Measurements from ENCODE around the gene DARS2. TPM values are rescaled to one million over a fixed set of nuclear protein-coding genes. Genes with fewer than 3 reads are reported as not detected.

DARS2 gene
- total and polyA plus RNA-seq, 7 experiments from 2014 or later, result 3.6 to 26.0 (median 13.2) TPM

GRCh38 chr1:173823781-173824314 lies 625 bp upstream of the DARS2 start:
- Histone ChIP-seq H3K4me3 (ENCODE audit: low read length) (peak overlapping the region; percentile 99), H3K27ac (ENCODE audit: low read depth, low read length) (peak overlapping the region; percentile 80), H3K9me3 (ENCODE audit: control insufficient read depth in 2 of 3, low read length in 3 of 3) (no peaks in the 10 kb centered on the region), H3K27me3 (ENCODE audit: control insufficient read depth in 2 of 2, insufficient read depth in 2 of 2, low read length in 2 of 2) (no peaks in the 10 kb centered on the region), H3K36me3 (ENCODE audit: control insufficient read depth in 2 of 3, insufficient read depth in 3 of 3, low read length in 3 of 3) (peaks cover 0 to 10% (median 0%) of the 10 kb centered on the region in 3 experiments), H3K4me1 (ENCODE audit: control insufficient read depth in 2 of 2, insufficient read depth in 2 of 2, low read length in 2 of 2) (peaks cover 10 to 14% of the 10 kb centered on the region in 2 donors)
- Mint-ChIP-seq H3K4me1 (peaks cover 31 to 68% (median 49%) of the 10 kb centered on the region in 7 donors), H3K27me3 (no peaks in the 10 kb centered on the region), H3K9me3 (no peaks in the 10 kb centered on the region), H3K36me3 (peaks cover 0 to 16% (median under 1%) of the 10 kb centered on the region in 5 donors), H3K4me3 (peak overlapping the region; percentile 87 to 99 (median 94)), H3K27ac (peak overlapping the region; percentile 91 to 98 (median 96))
- ChIA-PET POLR2A (interaction anchor here (0.6 to 2.6 kb wide), 10 partner anchors 42 to 1139 kb away, joined by 3 to 28 read pairs (median 6); partner anchors contain the start of genes GAS5, KLHL20, PRDX6 and RC3H1), CTCF (interaction anchor here (0.5 to 4.3 kb wide), 6 partner anchors 221 to 1080 kb away, joined by 3 to 36 read pairs (median 4); partner anchors contain the start of gene PRDX6)
- peak; percentile 15 for ATAC-seq
- DNase-seq, result peak in 2 of 9 donors; percentile 0 to 4
- intact Hi-C loops (cut with micrococcal nuclease), result loop anchor here (1.0 to 10.0 kb wide), 18 partner anchors 44 to 1292 kb away; partner anchors contain the start of genes MRPS14 (in 2 of the 2), RABGAP1L (in 2 of the 2), RC3H1 (in 2 of the 2) and ZBTB37 (in 2 of the 2)

- Mint-ChIP-seq H3K27me3 (no peaks in the 10 kb centered on the region), H3K36me3 (peaks cover 0 to 13% (median 3%) of the 10 kb centered on the region in 5 donors), H3K4me3 (no peak overlapping the region), H3K4me1 (peaks cover 22 to 52% (median 35%) of the 10 kb centered on the region in 7 donors), H3K27ac (no peak overlapping the region), H3K9me3 (no peaks in the 10 kb centered on the region)
- POLR2A ChIA-PET, result interaction anchor here (0.6 to 0.7 kb wide), 2 partner anchors 24 to 372 kb away, joined by 3 to 8 read pairs; no protein-coding TSS in a partner anchor
- no peak for DNase-seq
- Histone ChIP-seq H3K36me3 (ENCODE audit: control insufficient read depth in 2 of 3, insufficient read depth in 3 of 3, low read length in 3 of 3) (peaks cover 0 to 26% (median 0%) of the 10 kb centered on the region in 3 experiments), H3K4me3 (ENCODE audit: low read length) (no peak overlapping the region), H3K9me3 (ENCODE audit: control insufficient read depth in 2 of 3, low read length in 3 of 3) (no peaks in the 10 kb centered on the region), H3K27me3 (ENCODE audit: control insufficient read depth in 2 of 2, insufficient read depth in 2 of 2, low read length in 2 of 2) (no peaks in the 10 kb centered on the region), H3K27ac (ENCODE audit: low read depth, low read length) (no peak overlapping the region), H3K4me1 (ENCODE audit: control insufficient read depth in 2 of 2, insufficient read depth in 2 of 2, low read length in 2 of 2) (peaks cover 10 to 14% of the 10 kb centered on the region in 2 donors)
- ATAC-seq, result no peak
- CTCF ChIA-PET, result no interaction called here
- intact Hi-C loops (cut with micrococcal nuclease), result loop anchor here in 1 of 2 donors (10.0 kb wide), 1 partner anchor 1003 kb away; no protein-coding TSS in a partner anchor
Observed at GRCh38 chr1:173827611-173828010, 3.1 kb downstream of the DARS2 start.

DNA sequence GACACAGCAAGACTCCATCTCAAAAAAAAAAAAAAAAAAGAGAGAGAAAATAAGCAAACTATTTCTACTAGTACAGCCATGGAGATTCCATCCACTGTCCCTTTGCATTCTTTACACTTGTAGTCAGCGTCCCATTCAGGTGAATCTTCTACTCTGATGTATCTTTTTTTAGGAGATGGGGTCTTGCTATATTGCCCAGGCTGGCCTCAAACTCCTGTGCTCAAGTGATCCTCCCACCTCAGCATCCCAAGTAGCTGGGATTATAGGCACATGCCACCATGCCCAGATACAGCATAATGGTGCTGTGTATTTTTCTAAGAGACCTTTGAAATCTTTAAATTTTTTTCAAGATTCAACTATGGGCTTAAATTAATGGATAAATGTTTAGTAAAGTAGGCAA lies 8.3 kb downstream of the DARS2 start:
- H3K4me3 ChIP-seq (ENCODE audit: low read length), result no peak overlapping the region
- intact Hi-C loops (cut with micrococcal nuclease), result no loop called here
- DNase-seq (no peak), ATAC-seq (no peak)
- peaks cover 2 to 10% (median 6%) of the 10 kb centered on the region in 7 donors for H3K4me1 Mint-ChIP-seq
- POLR2A ChIA-PET, result no interaction called here
- H3K9me3 ChIP-seq (ENCODE audit: control insufficient read depth in 2 of 3, low read length in 3 of 3), result no peaks in the 10 kb centered on the region
- H3K27ac Mint-ChIP-seq, result no peak overlapping the region
- H3K27me3 Mint-ChIP-seq, result no peaks in the 10 kb centered on the region
- no peaks in the 10 kb centered on the region for H3K4me1 ChIP-seq (ENCODE audit: control insufficient read depth in 2 of 2, insufficient read depth in 2 of 2, low read length in 2 of 2)
- no peaks in the 10 kb centered on the region for H3K9me3 Mint-ChIP-seq
- no peak overlapping the region for H3K4me3 Mint-ChIP-seq
- no peaks in the 10 kb centered on the region for H3K27me3 ChIP-seq (ENCODE audit: control insufficient read depth in 2 of 2, insufficient read depth in 2 of 2, low read length in 2 of 2)
- H3K27ac ChIP-seq (ENCODE audit: low read depth, low read length), result no peak overlapping the region
- H3K36me3 ChIP-seq (ENCODE audit: control insufficient read depth in 2 of 3, insufficient read depth in 3 of 3, low read length in 3 of 3), result peaks cover 0 to 46% (median 10%) of the 10 kb centered on the region in 3 experiments
- peaks cover 0 to 25% (median 10%) of the 10 kb centered on the region in 5 donors for H3K36me3 Mint-ChIP-seq
- CTCF ChIA-PET, result no interaction called here

DNA sequence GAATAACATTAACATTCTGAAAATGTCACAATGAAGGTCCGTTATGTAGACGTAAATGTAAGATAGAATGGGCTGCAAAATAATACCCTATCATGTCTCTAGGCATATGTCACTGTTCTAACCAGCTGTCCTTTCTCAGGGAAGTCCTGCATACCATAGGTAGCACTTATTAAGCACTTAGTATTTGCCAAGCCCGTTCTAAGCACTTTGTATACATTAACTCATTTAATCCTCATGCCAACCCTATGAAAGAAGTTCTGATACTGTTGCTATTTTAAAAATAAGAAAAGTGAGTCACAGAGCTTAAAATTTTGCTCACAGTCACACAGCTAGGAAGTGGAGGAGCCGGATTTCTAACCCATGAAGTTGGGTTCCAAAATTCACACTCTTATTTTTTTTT lies 27.6 kb downstream of the DARS2 start:
- ATAC-seq (no peak), DNase-seq (no peak)
- H3K4me1 ChIP-seq (ENCODE audit: control insufficient read depth in 2 of 2, insufficient read depth in 2 of 2, low read length in 2 of 2), result no peaks in the 10 kb centered on the region
- Mint-ChIP-seq H3K4me3 (no peak overlapping the region), H3K36me3 (peaks cover 5 to 25% (median 12%) of the 10 kb centered on the region in 5 donors), H3K9me3 (no peaks in the 10 kb centered on the region), H3K27me3 (no peaks in the 10 kb centered on the region), H3K27ac (peak overlapping the region in 2 of 9 donors; percentile 25 to 54), H3K4me1 (peaks cover 0 to 5% (median 0%) of the 10 kb centered on the region in 7 donors)
- peaks cover 0 to 40% (median 13%) of the 10 kb centered on the region in 3 experiments for H3K36me3 ChIP-seq (ENCODE audit: control insufficient read depth in 2 of 3, insufficient read depth in 3 of 3, low read length in 3 of 3)
- intact Hi-C loops (cut with micrococcal nuclease), result loop anchor here in 1 of 2 donors (5.0 kb wide), 1 partner anchor 355 kb away; no protein-coding TSS in a partner anchor
- H3K27me3 ChIP-seq (ENCODE audit: control insufficient read depth in 2 of 2, insufficient read depth in 2 of 2, low read length in 2 of 2), result no peaks in the 10 kb centered on the region
- no peaks in the 10 kb centered on the region for H3K9me3 ChIP-seq (ENCODE audit: control insufficient read depth in 2 of 3, low read length in 3 of 3)
- POLR2A ChIA-PET, result interaction anchor here (0.6 to 1.9 kb wide), 4 partner anchors 12 to 24 kb away, joined by 3 to 6 read pairs (median 3); partner anchors contain the start of genes GAS5 and ZBTB37
- no peak overlapping the region for H3K4me3 ChIP-seq (ENCODE audit: low read length)
- no peak overlapping the region for H3K27ac ChIP-seq (ENCODE audit: low read depth, low read length)
- CTCF ChIA-PET, result interaction anchor here (0.6 to 0.7 kb wide), 3 partner anchors 10 to 431 kb away, joined by 4 to 5 read pairs (median 5); no protein-coding TSS in a partner anchor

GRCh38 chr1:173853074-173853473 lies 28.6 kb downstream of the DARS2 start:
- no peak for ATAC-seq
- ChIA-PET CTCF (no interaction called here), POLR2A (interaction anchor here (1.2 to 1.9 kb wide), 2 partner anchors 11 to 15 kb away, joined by 3 to 6 read pairs; partner anchors contain the start of genes GAS5 and ZBTB37)
- Histone ChIP-seq H3K36me3 (ENCODE audit: control insufficient read depth in 2 of 3, insufficient read depth in 3 of 3, low read length in 3 of 3) (peaks cover 0 to 49% (median 13%) of the 10 kb centered on the region in 3 experiments), H3K9me3 (ENCODE audit: control insufficient read depth in 2 of 3, low read length in 3 of 3) (no peaks in the 10 kb centered on the region), H3K27ac (ENCODE audit: low read depth, low read length) (no peak overlapping the region), H3K4me3 (ENCODE audit: low read length) (no peak overlapping the region), H3K4me1 (ENCODE audit: control insufficient read depth in 2 of 2, insufficient read depth in 2 of 2, low read length in 2 of 2) (no peaks in the 10 kb centered on the region), H3K27me3 (ENCODE audit: control insufficient read depth in 2 of 2, insufficient read depth in 2 of 2, low read length in 2 of 2) (no peaks in the 10 kb centered on the region)
- Mint-ChIP-seq H3K4me3 (no peak overlapping the region), H3K9me3 (no peaks in the 10 kb centered on the region), H3K36me3 (peaks cover 9 to 33% (median 19%) of the 10 kb centered on the region in 5 donors), H3K27me3 (no peaks in the 10 kb centered on the region), H3K4me1 (peaks cover 0 to 5% (median 0%) of the 10 kb centered on the region in 7 donors), H3K27ac (no peak overlapping the region)
- intact Hi-C loops (cut with micrococcal nuclease), result loop anchor here in 1 of 2 donors (5.0 kb wide), 1 partner anchor 354 kb away; no protein-coding TSS in a partner anchor
- no peak for DNase-seq

GRCh38 chr1:173856014-173856413 lies 31.5 kb downstream of the DARS2 start:
- ATAC-seq, result no peak
- CTCF ChIA-PET, result no interaction called here
- no peak for DNase-seq
- Histone ChIP-seq H3K4me3 (ENCODE audit: low read length) (no peak overlapping the region), H3K36me3 (ENCODE audit: control insufficient read depth in 2 of 3, insufficient read depth in 3 of 3, low read length in 3 of 3) (peaks cover 0 to 51% (median 13%) of the 10 kb centered on the region in 3 experiments), H3K27me3 (ENCODE audit: control insufficient read depth in 2 of 2, insufficient read depth in 2 of 2, low read length in 2 of 2) (no peaks in the 10 kb centered on the region), H3K9me3 (ENCODE audit: control insufficient read depth in 2 of 3, low read length in 3 of 3) (no peaks in the 10 kb centered on the region), H3K4me1 (ENCODE audit: control insufficient read depth in 2 of 2, insufficient read depth in 2 of 2, low read length in 2 of 2) (no peaks in the 10 kb centered on the region), H3K27ac (ENCODE audit: low read depth, low read length) (no peak overlapping the region)
- intact Hi-C loops (cut with micrococcal nuclease), result no loop called here
- H3K4me1 Mint-ChIP-seq, result peaks cover 0 to 5% (median 0%) of the 10 kb centered on the region in 7 donors
- peak overlapping the region in 4 of 9 donors; percentile 5 to 65 (median 21) for H3K27ac Mint-ChIP-seq
- no peaks in the 10 kb centered on the region for H3K9me3 Mint-ChIP-seq
- POLR2A ChIA-PET, result interaction anchor here (1.3 kb wide), 1 partner anchor 13 kb away, joined by 5 read pairs; the partner anchor contains the start of gene ZBTB37
- no peak overlapping the region for H3K4me3 Mint-ChIP-seq
- H3K27me3 Mint-ChIP-seq, result no peaks in the 10 kb centered on the region
- peaks cover 9 to 38% (median 23%) of the 10 kb centered on the region in 5 donors for H3K36me3 Mint-ChIP-seq

Data from naive thymus-derived CD4-positive, alpha-beta T cell (primary cell).